ENCODE results near the gene GPRIN3.

The GPRIN3 gene

GRCh38 chr4:89221167-89221867 is 86.3 kb downstream of the GPRIN3 start:
- TF ChIP-seq CTCF (IDR thresholded peaks at IDR 0.05; ENCODE audit: poor library complexity, severe bottlenecking), result no peak
- no peak for ATAC-seq (ENCODE audit: low read depth)
- no peaks in the 10 kb centered on the region for H3K36me3 ChIP-seq (ENCODE audit: low read depth)
- H3K9me3 ChIP-seq (ENCODE audit: severe bottlenecking), result no peaks in the 10 kb centered on the region
- no peaks in the 10 kb centered on the region for H3K27me3 ChIP-seq (ENCODE audit: insufficient read depth, poor library complexity, severe bottlenecking)
- DNase-seq (ENCODE audit: low spot score), result no peak
- H3K4me3 ChIP-seq (ENCODE audit: severe bottlenecking), result no peak overlapping the region
- no peak overlapping the region for H3K27ac ChIP-seq (ENCODE audit: poor library complexity, severe bottlenecking)
- H3K4me1 ChIP-seq (ENCODE audit: insufficient read depth, poor library complexity, severe bottlenecking), result peaks cover 5% of the 10 kb centered on the region

GRCh38 chr4:89218587-89218986 is 89.0 kb downstream of the GPRIN3 start:
- H3K27ac ChIP-seq (ENCODE audit: poor library complexity, severe bottlenecking), result no peak overlapping the region
- no peak for TF ChIP-seq CTCF (IDR thresholded peaks at IDR 0.05; ENCODE audit: poor library complexity, severe bottlenecking)
- peaks cover 5% of the 10 kb centered on the region for H3K4me1 ChIP-seq (ENCODE audit: insufficient read depth, poor library complexity, severe bottlenecking)
- ATAC-seq (ENCODE audit: low read depth) (no peak), DNase-seq (ENCODE audit: low spot score) (no peak)
- H3K36me3 ChIP-seq (ENCODE audit: low read depth), result no peaks in the 10 kb centered on the region
- H3K27me3 ChIP-seq (ENCODE audit: insufficient read depth, poor library complexity, severe bottlenecking), result no peaks in the 10 kb centered on the region
- no peaks in the 10 kb centered on the region for H3K9me3 ChIP-seq (ENCODE audit: severe bottlenecking)
- H3K4me3 ChIP-seq (ENCODE audit: severe bottlenecking), result no peak overlapping the region

- peaks cover 5% of the 10 kb centered on the region for H3K4me1 ChIP-seq (ENCODE audit: insufficient read depth, poor library complexity, severe bottlenecking)
- no peak for TF ChIP-seq CTCF (IDR thresholded peaks at IDR 0.05; ENCODE audit: poor library complexity, severe bottlenecking)
- no peak for ATAC-seq (ENCODE audit: low read depth)
- no peak overlapping the region for H3K4me3 ChIP-seq (ENCODE audit: severe bottlenecking)
- H3K27ac ChIP-seq (ENCODE audit: poor library complexity, severe bottlenecking), result no peak overlapping the region
- H3K9me3 ChIP-seq (ENCODE audit: severe bottlenecking), result no peaks in the 10 kb centered on the region
- no peak for DNase-seq (ENCODE audit: low spot score)
- H3K27me3 ChIP-seq (ENCODE audit: insufficient read depth, poor library complexity, severe bottlenecking), result no peaks in the 10 kb centered on the region
- H3K36me3 ChIP-seq (ENCODE audit: low read depth), result no peaks in the 10 kb centered on the region
Measured at GRCh38 chr4:89217604-89218003, 90.0 kb downstream of the GPRIN3 start.

- DNase-seq (ENCODE audit: low spot score) (no peak), ATAC-seq (ENCODE audit: low read depth) (no peak)
Measured at GRCh38 chr4:89216866-89217265, 90.7 kb downstream of the GPRIN3 start.

More at GRCh38 chr4:89216866-89217265, 90.7 kb downstream of the GPRIN3 start:
- H3K27ac ChIP-seq (ENCODE audit: poor library complexity, severe bottlenecking), result no peak overlapping the region
- no peaks in the 10 kb centered on the region for H3K9me3 ChIP-seq (ENCODE audit: severe bottlenecking)
- no peak for TF ChIP-seq CTCF (IDR thresholded peaks at IDR 0.05; ENCODE audit: poor library complexity, severe bottlenecking)
- no peaks in the 10 kb centered on the region for H3K36me3 ChIP-seq (ENCODE audit: low read depth)
- H3K4me3 ChIP-seq (ENCODE audit: severe bottlenecking), result no peak overlapping the region
- no peaks in the 10 kb centered on the region for H3K27me3 ChIP-seq (ENCODE audit: insufficient read depth, poor library complexity, severe bottlenecking)
- no peaks in the 10 kb centered on the region for H3K4me1 ChIP-seq (ENCODE audit: insufficient read depth, poor library complexity, severe bottlenecking)

All from RWPE2 (cell line).